GM12864 (cell line): ENCODE results near the gene GMPR2.

Experiments used
- DNase-seq: peaks from one replicate; pipeline ENCODE4 v3.0.0-alpha.2; 2011; ENCODE audit warnings: low read depth
- H3K4me3 ChIP-seq: 2 replicates; pipeline ENCODE4 v1.5.1; 2011; ENCODE audit warnings: mild to moderate bottlenecking, low read depth, low read length, control low read depth
- TF ChIP-seq, protein P1 (sequence below): IDR thresholded peaks from 2 replicates; pipeline ENCODE4 v1.5.1; 2011; ENCODE audit warnings: low read depth, mild to moderate bottlenecking, moderate library complexity, low read length, control low read depth, inconsistent platforms; ENCODE audit errors: missing control alignments

GMPR2 gene

DNA sequence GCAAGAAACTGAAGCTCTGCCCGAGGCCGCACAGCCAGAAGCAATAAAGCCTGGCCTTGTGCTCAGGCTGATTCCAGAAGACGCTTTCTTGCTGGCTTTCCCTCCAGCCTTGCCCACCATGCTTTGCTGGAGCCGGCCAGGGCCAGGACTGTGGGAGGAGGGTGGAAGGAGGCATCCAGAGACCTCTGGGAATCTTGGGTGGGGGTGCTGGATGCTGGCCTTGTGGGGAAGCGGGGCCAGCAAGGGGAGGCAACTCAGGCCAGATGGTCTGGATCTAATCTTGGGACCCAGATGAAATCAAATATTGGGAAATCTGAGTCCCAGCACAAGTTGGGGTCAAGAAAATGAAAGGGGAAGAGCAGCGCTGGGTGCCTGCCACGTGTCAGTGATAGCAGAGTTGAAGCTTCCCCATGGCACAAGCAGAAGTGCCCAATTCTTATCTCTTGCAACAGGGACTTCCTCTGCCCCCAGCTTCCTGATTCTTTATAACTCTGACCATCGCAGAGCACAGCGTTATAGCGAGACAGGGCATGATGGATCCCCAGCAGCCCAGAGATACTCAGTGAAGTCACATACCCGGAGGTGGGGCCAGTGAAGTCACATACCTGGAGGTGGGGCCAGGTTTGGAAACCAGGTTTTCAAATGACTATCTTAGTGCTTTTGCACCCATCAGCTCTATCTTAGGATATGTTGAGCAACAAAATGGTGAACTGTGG lies 45.0 kb downstream of the GMPR2 start:
- DNase-seq, result no peak

DNA sequence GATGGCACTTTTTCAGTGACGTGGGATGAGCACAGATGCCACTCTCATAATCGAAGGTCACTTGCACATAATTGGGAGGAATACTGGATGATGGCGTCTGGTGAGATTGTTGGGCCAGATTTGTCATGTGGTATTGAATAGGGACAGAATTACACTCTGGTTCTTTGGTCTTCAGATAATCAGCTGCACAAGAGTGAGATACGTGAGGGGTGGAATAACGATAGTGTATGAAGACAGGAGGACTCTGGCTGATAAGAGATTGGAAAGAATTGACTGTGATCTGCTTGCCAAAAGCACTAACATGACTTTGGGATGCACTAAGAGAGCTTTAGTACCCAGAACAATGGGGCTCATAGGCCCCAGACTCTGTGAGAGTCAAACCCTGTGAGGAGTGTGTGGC lies 45.7 kb downstream of the GMPR2 start:
- TF ChIP-seq, protein P1, sequence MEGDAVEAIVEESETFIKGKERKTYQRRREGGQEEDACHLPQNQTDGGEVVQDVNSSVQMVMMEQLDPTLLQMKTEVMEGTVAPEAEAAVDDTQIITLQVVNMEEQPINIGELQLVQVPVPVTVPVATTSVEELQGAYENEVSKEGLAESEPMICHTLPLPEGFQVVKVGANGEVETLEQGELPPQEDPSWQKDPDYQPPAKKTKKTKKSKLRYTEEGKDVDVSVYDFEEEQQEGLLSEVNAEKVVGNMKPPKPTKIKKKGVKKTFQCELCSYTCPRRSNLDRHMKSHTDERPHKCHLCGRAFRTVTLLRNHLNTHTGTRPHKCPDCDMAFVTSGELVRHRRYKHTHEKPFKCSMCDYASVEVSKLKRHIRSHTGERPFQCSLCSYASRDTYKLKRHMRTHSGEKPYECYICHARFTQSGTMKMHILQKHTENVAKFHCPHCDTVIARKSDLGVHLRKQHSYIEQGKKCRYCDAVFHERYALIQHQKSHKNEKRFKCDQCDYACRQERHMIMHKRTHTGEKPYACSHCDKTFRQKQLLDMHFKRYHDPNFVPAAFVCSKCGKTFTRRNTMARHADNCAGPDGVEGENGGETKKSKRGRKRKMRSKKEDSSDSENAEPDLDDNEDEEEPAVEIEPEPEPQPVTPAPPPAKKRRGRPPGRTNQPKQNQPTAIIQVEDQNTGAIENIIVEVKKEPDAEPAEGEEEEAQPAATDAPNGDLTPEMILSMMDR, result no peak

More for the DNA sequence above, 45.0 kb downstream of the GMPR2 start:
- H3K4me3 ChIP-seq, result no peak overlapping the region
- TF ChIP-seq, protein P1, result no peak

GRCh38 chr14:24279301-24280186 lies 46.8 kb downstream of the GMPR2 start:
- no peak for DNase-seq
- TF ChIP-seq, protein P1, result peak; percentile 55
- no peak overlapping the region for H3K4me3 ChIP-seq

More for the DNA sequence above, 45.7 kb downstream of the GMPR2 start:
- DNase-seq, result no peak
- H3K4me3 ChIP-seq, result no peak overlapping the region

DNA sequence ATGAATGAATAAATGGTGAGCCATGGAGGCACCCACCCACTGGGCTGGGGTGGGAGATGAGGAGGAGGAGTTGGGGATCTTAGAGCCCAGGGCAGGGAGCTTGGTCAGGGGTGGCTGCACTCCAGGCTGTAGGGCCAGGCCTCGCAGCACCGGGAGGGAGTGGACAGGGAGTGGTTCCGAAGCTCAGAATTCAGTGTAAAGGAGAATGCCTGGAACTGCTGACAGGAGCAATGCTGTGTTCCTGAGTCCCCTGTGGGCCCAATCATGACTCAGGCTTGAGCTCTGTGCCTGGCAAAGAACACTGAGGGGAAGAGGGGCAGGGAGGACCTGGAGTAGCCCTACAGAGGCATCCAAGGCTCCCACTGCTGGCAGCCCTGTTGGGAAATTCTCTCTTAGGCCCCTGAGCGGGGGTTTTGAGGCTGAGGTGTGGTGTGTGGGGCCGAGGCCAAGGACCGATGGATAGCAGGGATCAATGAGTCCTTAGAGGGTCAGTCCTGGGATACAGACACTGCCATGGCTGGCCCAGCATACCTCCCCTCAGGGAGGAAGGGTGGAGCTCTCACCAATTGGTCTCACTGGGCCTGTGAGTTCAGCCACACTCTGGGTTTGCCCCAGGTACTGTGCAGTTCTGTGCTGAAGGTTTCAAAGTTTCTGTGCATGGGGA lies 48.2 kb downstream of the GMPR2 start:
- H3K4me3 ChIP-seq, result no peak overlapping the region
- TF ChIP-seq, protein P1, result no peak
- no peak for DNase-seq

- DNase-seq, result no peak
- no peak overlapping the region for H3K4me3 ChIP-seq
- TF ChIP-seq, protein P1, result no peak
Observed at GRCh38 chr14:24281636-24282035, 48.9 kb downstream of the GMPR2 start.

DNA sequence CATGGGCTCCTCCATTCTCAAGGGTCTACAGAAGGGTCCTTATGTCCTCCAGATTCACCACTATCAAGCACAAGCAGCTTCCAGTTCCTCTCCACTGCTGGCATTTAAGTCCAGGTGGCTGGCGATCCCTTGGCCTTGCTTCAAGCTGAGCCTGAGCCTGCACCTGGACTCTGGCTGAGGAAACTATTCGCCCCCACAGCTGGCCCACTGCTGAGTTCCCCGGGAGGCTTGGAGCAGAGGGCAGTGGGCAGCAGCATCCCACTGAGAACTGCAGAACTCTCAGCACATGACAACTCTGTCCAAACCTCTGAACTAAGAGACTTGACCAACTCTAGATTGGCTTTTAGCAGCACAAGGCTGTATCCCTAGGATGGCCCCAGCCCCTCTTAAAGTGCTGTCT lies 50.0 kb downstream of the GMPR2 start:
- TF ChIP-seq, protein P1, result no peak
- no peak overlapping the region for H3K4me3 ChIP-seq
- DNase-seq, result no peak
